Astrocyte (in vitro differentiated cells and primary cell): ENCODE data around the gene SLC29A3.

Experiments
- CTCF ChIP-seq: IDR thresholded peaks from 2 replicates; pipeline ENCODE4 v1.5.1; 2011; ENCODE audit warnings: low read depth, mild to moderate bottlenecking, inconsistent platforms, low read length, moderate library complexity; ENCODE audit not compliant: insufficient read depth
- EZH2 ChIP-seq: IDR thresholded peaks from 2 replicates; pipeline ENCODE4 v1.6.1; 2012; ENCODE audit warnings: mild to moderate bottlenecking, low read length, inconsistent platforms; ENCODE audit not compliant: insufficient read depth

- peak; percentile 57 for TF ChIP-seq CTCF
- no peak for TF ChIP-seq EZH2
Measured at GRCh38 chr10:71285180-71285545, 33.9 kb upstream of the SLC29A3 start.
